COLO829 (cell line): ENCODE data around the gene RUSF1.
"Not testable (repeated sequence)": the region's sequence is repeated elsewhere in the genome, so short reads cannot be mapped to it uniquely, and the experiment has no call there.

Experiments
- DNase-seq: peaks from one replicate; pipeline ENCODE4 v3.0.0; 2012; ENCODE audit warnings: low spot score

The RUSF1 gene

GRCh38 chr16:31517800-31518402 is 9.7 kb upstream of the RUSF1 start:
- no peak for DNase-seq

GRCh38 chr16:31513884-31514283 is 5.7 kb upstream of the RUSF1 start:
- no peak for DNase-seq

- DNase-seq = no peak
These were observed 4.9 kb upstream of the RUSF1 start for GRCh38 chr16:31513126-31513525.

GRCh38 chr16:31508706-31509195 is 560 bp upstream of the RUSF1 start:
- DNase-seq = no peak

GRCh38 chr16:31507617-31507928 is 618 bp downstream of the RUSF1 start:
- no peak for DNase-seq

GRCh38 chr16:31505483-31505882 is 2.7 kb downstream of the RUSF1 start:
- DNase-seq = no peak

- no peak for DNase-seq
These were observed 4.0 kb downstream of the RUSF1 start for GRCh38 chr16:31504159-31504558.

GRCh38 chr16:31503555-31503954 is 4.6 kb downstream of the RUSF1 start:
- DNase-seq = not testable (repeated sequence)

- no peak for DNase-seq
These were observed 5.2 kb downstream of the RUSF1 start for GRCh38 chr16:31502981-31503380.

- no peak for DNase-seq
These were observed 6.2 kb downstream of the RUSF1 start for GRCh38 chr16:31501966-31502348.

- no peak for DNase-seq
These were observed 6.8 kb downstream of the RUSF1 start for GRCh38 chr16:31501226-31501965.

GRCh38 chr16:31499928-31500327 is 8.3 kb downstream of the RUSF1 start:
- no peak for DNase-seq

- no peak for DNase-seq
These were observed 9.7 kb downstream of the RUSF1 start for GRCh38 chr16:31498493-31498892.

- DNase-seq = no peak
These were observed 11.5 kb downstream of the RUSF1 start for GRCh38 chr16:31496670-31497069.

- DNase-seq = no peak
These were observed 14.6 kb downstream of the RUSF1 start for GRCh38 chr16:31493506-31494125.

- DNase-seq = no peak
These were observed 16.3 kb downstream of the RUSF1 start for GRCh38 chr16:31491778-31492418.

- no peak for DNase-seq
These were observed 18.3 kb downstream of the RUSF1 start for GRCh38 chr16:31489616-31490584.

- DNase-seq = no peak
These were observed 19.0 kb downstream of the RUSF1 start for GRCh38 chr16:31489298-31489564.

- no peak for DNase-seq
These were observed 19.5 kb downstream of the RUSF1 start for GRCh38 chr16:31488468-31489297.

- DNase-seq = no peak
These were observed 20.3 kb downstream of the RUSF1 start for GRCh38 chr16:31487720-31488467.
